Urinary bladder (tissue), 4 donors: ENCODE data around the gene RGS6. TPM values are rescaled to one million over a fixed set of nuclear protein-coding genes. Genes with fewer than 3 reads are reported as not detected.
"Not testable (repeated sequence)": the region's sequence is repeated elsewhere in the genome, so short reads cannot be mapped to it uniquely, and the experiment has no call there.

Source experiments
- DNase-seq: peaks from one replicate; pipeline ENCODE4 v3.0.0-alpha.2; 2015; ENCODE audit errors: extremely low spot score
- H3K27ac ChIP-seq: one replicate; pipeline ENCODE4 v1.5.1; 2013; ENCODE audit warnings: low read depth, mild to moderate bottlenecking, moderate library complexity
- H3K36me3 ChIP-seq: one replicate; pipeline ENCODE4 v1.6.1; 2013; ENCODE audit warnings: mild to moderate bottlenecking, moderate library complexity; ENCODE audit not compliant: insufficient read depth
- H3K4me1 ChIP-seq: one replicate; pipeline ENCODE4 v1.6.1; 2013; ENCODE audit warnings: mild to moderate bottlenecking, moderate library complexity; ENCODE audit not compliant: insufficient read depth
- H3K4me3 ChIP-seq: one replicate; pipeline ENCODE4 v1.5.1; 2013; ENCODE audit warnings: low read depth, low read length
- whole genome bisulfite sequencing: extraction: QIAGEN DNeasy Blood & Tissue Kit; methylation state at CpG from one replicate; pipeline ENCODE4 v1.1.7; 2013; 5-methylcytosine and 5-hydroxymethylcytosine counted together
- polyA plus RNA-seq: library from polyadenylated mRNA; stranded (reverse); fragments of 200-250 nt; gene quantifications from one replicate; pipeline ENCODE4 v1.2.3, GENCODE V29; 2013
- total RNA-seq: library from RNA; depleted of rRNA; stranded (reverse); fragments of >200 nt; gene quantifications from one replicate; pipeline ENCODE4 v1.2.3, GENCODE V29; 2014
- donor health status: healthy with polysubstance abuse.
- donor health status: healthy.

The RGS6 gene
- total RNA-seq: 3.3 TPM
- polyA plus RNA-seq: 0.65 TPM

DNA sequence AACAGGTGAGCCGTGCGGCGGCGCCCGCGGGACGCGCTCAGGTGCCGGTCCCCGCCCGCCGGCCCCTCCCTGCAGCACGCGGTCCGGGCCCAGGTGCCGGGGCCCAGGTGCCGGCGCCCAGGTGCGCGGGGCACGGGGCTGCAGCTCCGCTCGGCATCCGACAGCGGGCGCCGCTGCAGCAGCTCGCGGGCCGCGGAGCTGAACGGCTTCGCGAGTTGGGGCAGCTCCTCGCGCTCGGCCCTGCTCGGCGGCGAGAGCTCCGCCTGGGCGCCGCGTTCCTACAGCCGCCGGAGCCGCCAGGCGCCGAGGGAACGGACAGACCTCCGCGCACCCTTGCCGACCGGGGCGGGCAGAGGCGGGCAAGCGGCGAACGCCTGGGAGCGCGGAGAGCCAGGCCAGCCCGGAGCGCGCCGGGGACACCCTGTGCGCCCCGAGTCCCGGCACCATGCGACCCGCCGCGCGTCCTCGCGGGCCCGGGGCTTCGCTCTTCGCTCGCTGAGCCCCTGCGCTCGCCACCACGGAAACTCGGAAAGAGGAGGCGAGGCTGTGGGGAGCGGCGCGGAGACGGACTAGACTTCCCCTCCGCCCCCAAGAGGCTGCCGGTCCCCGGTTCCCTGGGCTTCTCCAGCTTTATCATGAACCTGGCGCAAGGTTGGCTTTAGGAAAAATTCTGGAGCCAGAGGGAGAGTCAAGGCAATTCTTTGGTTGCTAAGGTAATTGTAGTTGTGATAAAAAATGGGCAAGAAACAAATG, at the start of gene RGS6:
Gene RGS6, plus strand, starts transcription at position 201 of the 753 bp plus-strand sequence.
- Histone ChIP-seq H3K36me3 (no peaks in the 10 kb centered on the region), H3K4me1 (peaks cover 2% of the 10 kb centered on the region), H3K4me3 (peak within 1 kb of the TSS; percentile 25), H3K27ac (no peak within 1 kb of the TSS)
- WGBS: under 1% methylated on average over 92 of the region's 92 CpGs
- no peak for DNase-seq

DNA sequence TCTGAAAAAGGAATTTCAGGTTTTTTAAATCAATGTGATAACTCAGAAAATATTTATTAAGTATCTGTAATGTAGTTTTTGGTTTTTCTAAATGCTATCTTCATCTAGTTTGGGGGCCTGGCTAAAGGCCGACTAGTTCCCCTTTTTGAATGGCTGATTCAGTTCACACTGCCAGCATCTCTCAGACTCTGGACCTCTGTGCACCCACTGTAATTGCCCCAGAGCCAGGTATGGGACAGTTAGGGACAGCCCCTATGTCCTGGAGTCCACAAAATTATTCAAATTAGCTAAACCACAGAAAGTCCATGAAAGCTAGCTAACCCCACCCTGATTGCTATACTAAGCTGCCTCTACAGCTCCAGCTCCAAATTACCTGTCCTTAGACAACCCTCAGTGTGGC, 49.1 kb upstream of the RGS6 start:
- Histone ChIP-seq H3K4me1 (no peaks in the 10 kb centered on the region), H3K4me3 (no peak overlapping the region), H3K36me3 (no peaks in the 10 kb centered on the region), H3K27ac (no peak overlapping the region)
- 91% methylated on average over 1 of the region's 1 CpG for WGBS
- no peak for DNase-seq

GRCh38 chr14:71885301-71885700, 46.9 kb upstream of the RGS6 start:
- WGBS: 61% methylated on average over 3 of the region's 3 CpGs
- no peaks in the 10 kb centered on the region for H3K4me1 ChIP-seq
- no peak overlapping the region for H3K4me3 ChIP-seq
- H3K36me3 ChIP-seq: no peaks in the 10 kb centered on the region
- no peak overlapping the region for H3K27ac ChIP-seq
- DNase-seq: no peak

- WGBS: 89% methylated on average over 9 of the region's 9 CpGs
- not testable (repeated sequence) for H3K36me3 ChIP-seq, H3K27ac ChIP-seq, DNase-seq, H3K4me1 ChIP-seq, H3K4me3 ChIP-seq
Measured at GRCh38 chr14:71887802-71888201, 44.4 kb upstream of the RGS6 start.

GRCh38 chr14:71890541-71890940, 41.7 kb upstream of the RGS6 start:
- Histone ChIP-seq H3K36me3 (no peaks in the 10 kb centered on the region), H3K4me1 (no peaks in the 10 kb centered on the region), H3K4me3 (no peak overlapping the region), H3K27ac (no peak overlapping the region)
- DNase-seq: no peak
- 88% methylated on average over 1 of the region's 1 CpG for WGBS

DNA sequence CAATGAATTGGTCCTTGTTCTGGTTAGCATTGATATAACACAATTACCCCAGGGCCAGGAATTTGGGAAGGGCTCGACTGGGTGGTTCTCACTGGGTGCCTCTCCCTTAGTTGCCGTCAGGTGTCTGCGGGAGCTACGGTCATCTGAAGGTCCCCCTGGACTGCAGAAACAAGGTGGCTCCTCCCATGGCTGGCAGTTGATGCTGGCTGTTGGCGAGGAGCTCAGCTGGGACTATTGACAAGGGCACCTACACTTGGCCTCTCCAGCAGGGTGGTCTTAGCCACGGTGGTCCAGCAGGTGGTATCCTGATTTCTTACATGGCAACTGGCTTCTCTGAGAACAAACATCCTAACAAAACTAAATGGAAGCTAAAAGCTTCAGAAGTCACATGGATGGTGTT, 41.0 kb upstream of the RGS6 start:
- DNase-seq: no peak
- Histone ChIP-seq H3K4me3 (no peak overlapping the region), H3K36me3 (no peaks in the 10 kb centered on the region), H3K27ac (no peak overlapping the region), H3K4me1 (no peaks in the 10 kb centered on the region)
- WGBS: 81% methylated on average over 6 of the region's 6 CpGs

- no peaks in the 10 kb centered on the region for H3K4me1 ChIP-seq
- no peak for DNase-seq
- H3K4me3 ChIP-seq: no peak overlapping the region
- H3K27ac ChIP-seq: no peak overlapping the region
- 79% methylated on average over 1 of the region's 1 CpG for WGBS
- H3K36me3 ChIP-seq: no peaks in the 10 kb centered on the region
Measured at GRCh38 chr14:71891970-71892369, 40.3 kb upstream of the RGS6 start.

- no peaks in the 10 kb centered on the region for H3K36me3 ChIP-seq
- no peaks in the 10 kb centered on the region for H3K4me1 ChIP-seq
- DNase-seq: no peak
- 71% methylated on average over 4 of the region's 4 CpGs for WGBS
- no peak overlapping the region for H3K27ac ChIP-seq
- H3K4me3 ChIP-seq: no peak overlapping the region
Measured at GRCh38 chr14:71905031-71905430, 27.2 kb upstream of the RGS6 start.

DNA sequence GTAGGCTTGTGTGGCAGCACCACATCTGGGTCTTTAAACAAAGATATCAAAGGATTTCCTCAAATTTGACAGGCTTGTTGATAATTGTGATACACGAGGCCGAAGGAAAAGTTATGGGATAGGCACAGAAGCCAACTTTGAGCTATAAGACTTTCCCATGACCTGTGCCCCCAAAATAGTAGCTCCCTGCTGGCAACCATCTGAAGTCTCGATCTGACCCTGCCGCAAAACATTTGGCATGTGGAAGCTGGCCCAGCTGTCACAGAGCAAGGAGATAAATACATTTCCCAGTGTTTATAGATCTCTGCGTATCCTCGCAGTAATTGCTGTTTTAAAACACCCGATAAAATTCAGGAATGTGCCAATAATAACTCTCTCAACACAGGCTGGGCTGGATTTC, 26.4 kb upstream of the RGS6 start:
- WGBS: 20% methylated on average over 7 of the region's 7 CpGs

GRCh38 chr14:71907793-71908515, 24.3 kb upstream of the RGS6 start:
- Histone ChIP-seq H3K4me1 (no peaks in the 10 kb centered on the region), H3K36me3 (no peaks in the 10 kb centered on the region), H3K27ac (no peak overlapping the region), H3K4me3 (no peak overlapping the region)
- WGBS: 76% methylated on average over 10 of the region's 10 CpGs
- no peak for DNase-seq

More for the DNA sequence above, 26.4 kb upstream of the RGS6 start:
- no peak for DNase-seq
- no peaks in the 10 kb centered on the region for H3K36me3 ChIP-seq
- H3K27ac ChIP-seq: no peak overlapping the region
- no peak overlapping the region for H3K4me3 ChIP-seq
- H3K4me1 ChIP-seq: no peaks in the 10 kb centered on the region

- no peak overlapping the region for H3K4me3 ChIP-seq
- WGBS: 88% methylated on average over 5 of the region's 5 CpGs
- H3K4me1 ChIP-seq: no peaks in the 10 kb centered on the region
- H3K36me3 ChIP-seq: no peaks in the 10 kb centered on the region
- no peak overlapping the region for H3K27ac ChIP-seq
- DNase-seq: no peak
Measured at GRCh38 chr14:71911669-71912068, 20.6 kb upstream of the RGS6 start.

DNA sequence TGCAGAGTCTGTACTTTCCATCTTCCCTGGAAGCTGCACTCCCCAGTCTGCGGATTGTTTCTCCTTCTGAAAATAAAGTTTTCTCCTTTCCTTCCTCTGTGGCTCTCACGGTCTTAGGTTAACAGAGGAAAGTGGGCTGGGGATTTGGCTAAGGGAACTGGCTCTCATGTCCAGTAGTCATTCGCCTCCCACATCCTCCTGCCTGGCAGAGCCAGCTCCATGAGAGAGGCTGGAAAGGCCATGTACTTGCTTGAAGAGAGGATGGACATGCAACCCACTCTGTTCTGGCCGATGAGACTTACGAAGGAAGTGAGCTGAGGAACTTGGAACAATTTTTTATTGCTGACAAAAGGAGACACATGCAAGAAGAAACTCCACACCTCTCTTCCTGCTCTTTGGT, 18.9 kb upstream of the RGS6 start:
- Histone ChIP-seq H3K27ac (no peak overlapping the region), H3K4me1 (no peaks in the 10 kb centered on the region), H3K4me3 (no peak overlapping the region), H3K36me3 (no peaks in the 10 kb centered on the region)
- 59% methylated on average over 5 of the region's 5 CpGs for WGBS
- no peak for DNase-seq

DNA sequence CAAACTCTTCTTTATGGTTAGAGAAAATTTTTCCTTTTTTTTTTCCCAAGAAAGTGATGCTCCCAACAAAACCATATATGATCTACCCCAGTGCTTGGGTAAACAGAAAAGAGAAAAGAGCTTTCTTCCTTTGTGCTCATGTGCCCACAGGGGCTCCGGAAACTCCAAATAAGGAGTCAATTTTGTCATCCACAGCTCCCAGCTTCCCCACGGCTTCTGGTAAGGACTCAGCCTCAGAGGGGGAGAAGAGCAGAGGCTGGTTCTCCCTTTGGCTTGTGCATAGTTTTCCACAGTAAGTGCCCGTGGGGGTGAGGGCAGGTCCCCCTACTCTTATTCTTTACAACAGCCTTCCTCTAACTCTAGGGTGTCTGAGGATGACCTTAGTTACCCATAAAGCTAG, 13.3 kb upstream of the RGS6 start:
- DNase-seq: no peak
- Histone ChIP-seq H3K36me3 (no peaks in the 10 kb centered on the region), H3K4me1 (no peaks in the 10 kb centered on the region), H3K27ac (no peak overlapping the region), H3K4me3 (no peak overlapping the region)
- 25% methylated on average over 3 of the region's 3 CpGs for WGBS

DNA sequence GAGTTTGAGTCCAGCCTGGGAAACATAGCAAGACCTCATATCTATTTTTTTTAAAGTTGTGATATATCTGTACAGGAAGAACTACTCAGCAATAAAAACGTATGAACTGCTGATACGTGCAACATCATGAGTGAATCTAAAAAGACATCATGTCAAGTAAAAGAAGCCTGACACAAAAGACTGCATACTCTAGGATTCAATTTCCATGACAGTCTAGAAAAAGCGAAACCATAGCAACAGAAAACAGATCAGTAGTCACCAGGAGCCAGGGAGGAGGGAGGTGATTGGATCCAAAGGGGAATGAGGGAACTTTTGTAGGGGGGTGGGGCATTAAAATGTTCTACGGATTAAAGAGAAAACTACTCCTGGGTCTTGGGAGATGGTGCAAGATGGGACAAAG, 8.7 kb upstream of the RGS6 start:
- DNase-seq: no peak
- H3K27ac ChIP-seq: no peak overlapping the region
- H3K4me1 ChIP-seq: no peaks in the 10 kb centered on the region
- no peaks in the 10 kb centered on the region for H3K36me3 ChIP-seq
- H3K4me3 ChIP-seq: no peak overlapping the region
- 75% methylated on average over 4 of the region's 4 CpGs for WGBS
